GM12891 (cell line): ENCODE data around the gene PFDN2.

Experiments used
- PAX5 ChIP-seq: IDR thresholded peaks from 2 replicates; pipeline ENCODE4 v1.6.1; 2011; ENCODE audit warnings: low read length, moderate library complexity, mild to moderate bottlenecking; ENCODE audit not compliant: insufficient read depth, severe bottlenecking
- POLR2A ChIP-seq: IDR thresholded peaks from 2 replicates; pipeline ENCODE4 v1.6.1; 2011; ENCODE audit warnings: low read depth, low read length, control low read depth
- POLR2AphosphoS5 ChIP-seq: IDR thresholded peaks from 2 replicates; pipeline ENCODE4 v1.6.1; 2011; ENCODE audit warnings: low read depth, low read length, control low read depth
- POU2F2 ChIP-seq: IDR thresholded peaks from 2 replicates; pipeline ENCODE4 v1.6.1; 2011; ENCODE audit warnings: low read depth, mild to moderate bottlenecking, control low read depth, low read length, moderate library complexity
- SPI1 ChIP-seq: IDR thresholded peaks from 2 replicates; pipeline ENCODE4 v1.6.1; 2011; ENCODE audit warnings: low read depth, low read length, control low read depth
- TAF1 ChIP-seq: IDR thresholded peaks from 2 replicates; pipeline ENCODE4 v1.6.1; 2011; ENCODE audit warnings: low read depth, low read length, control low read depth

GRCh38 chr1:161160671-161161145 is 42.9 kb upstream of the PFDN2 start:
- TF ChIP-seq TAF1 (no peak), POLR2AphosphoS5 (no peak), POLR2A (no peak), SPI1 (no peak), PAX5 (no peak), POU2F2 (no peak)
